ENCODE measurements around the gene CA11. TPM values are rescaled to one million over a fixed set of nuclear protein-coding genes. Genes with fewer than 3 reads are reported as not detected.

The CA11 gene
- total and polyA plus RNA-seq, 9 of the 15 experiments (the other 6 are each of a cell fraction or from before 2014, with no cell fraction given), result 2.9 to 19.9 (median 8.3) TPM

DNA sequence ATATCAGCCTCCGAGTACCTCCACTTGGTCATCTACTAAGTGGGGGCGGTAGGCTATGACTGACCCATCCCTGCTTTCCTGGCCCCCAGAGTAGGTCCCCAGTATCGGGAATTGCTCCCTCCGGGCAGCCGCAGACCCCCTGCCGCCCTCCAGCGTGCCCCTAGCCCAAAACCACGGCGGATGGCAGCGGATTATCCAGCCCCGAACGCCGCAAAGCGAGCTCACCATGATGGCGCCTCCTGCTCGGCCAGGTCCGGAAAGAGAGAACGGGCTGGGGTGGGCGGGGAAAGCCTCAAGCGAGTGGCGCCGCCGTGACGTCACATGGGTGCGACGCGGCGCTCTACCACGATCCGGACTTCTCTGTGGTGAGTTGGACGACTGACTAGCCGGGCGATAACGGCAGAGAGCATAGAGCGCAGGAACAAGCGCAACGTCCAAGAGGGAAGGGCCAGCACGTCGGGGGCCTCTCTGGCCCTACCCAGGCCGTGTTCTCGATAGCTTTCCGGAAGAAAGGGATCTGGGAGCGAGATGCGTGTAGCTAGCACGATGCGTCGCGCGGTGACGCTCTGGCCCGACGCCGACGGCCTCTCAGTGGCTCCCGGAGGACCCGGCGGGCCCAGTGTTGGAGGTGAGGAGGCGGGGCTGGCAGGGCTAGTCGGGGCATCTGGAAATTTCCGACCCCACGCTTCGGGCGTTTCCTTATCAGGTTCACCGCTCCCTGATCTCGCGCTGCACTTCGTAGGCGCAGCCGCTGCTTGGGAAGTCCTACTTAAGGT, 26.9 kb downstream of the CA11 start, which contains the start of the genes RPL18 and SPHK2 (continued):
- TF ChIP-seq, protein P1, sequence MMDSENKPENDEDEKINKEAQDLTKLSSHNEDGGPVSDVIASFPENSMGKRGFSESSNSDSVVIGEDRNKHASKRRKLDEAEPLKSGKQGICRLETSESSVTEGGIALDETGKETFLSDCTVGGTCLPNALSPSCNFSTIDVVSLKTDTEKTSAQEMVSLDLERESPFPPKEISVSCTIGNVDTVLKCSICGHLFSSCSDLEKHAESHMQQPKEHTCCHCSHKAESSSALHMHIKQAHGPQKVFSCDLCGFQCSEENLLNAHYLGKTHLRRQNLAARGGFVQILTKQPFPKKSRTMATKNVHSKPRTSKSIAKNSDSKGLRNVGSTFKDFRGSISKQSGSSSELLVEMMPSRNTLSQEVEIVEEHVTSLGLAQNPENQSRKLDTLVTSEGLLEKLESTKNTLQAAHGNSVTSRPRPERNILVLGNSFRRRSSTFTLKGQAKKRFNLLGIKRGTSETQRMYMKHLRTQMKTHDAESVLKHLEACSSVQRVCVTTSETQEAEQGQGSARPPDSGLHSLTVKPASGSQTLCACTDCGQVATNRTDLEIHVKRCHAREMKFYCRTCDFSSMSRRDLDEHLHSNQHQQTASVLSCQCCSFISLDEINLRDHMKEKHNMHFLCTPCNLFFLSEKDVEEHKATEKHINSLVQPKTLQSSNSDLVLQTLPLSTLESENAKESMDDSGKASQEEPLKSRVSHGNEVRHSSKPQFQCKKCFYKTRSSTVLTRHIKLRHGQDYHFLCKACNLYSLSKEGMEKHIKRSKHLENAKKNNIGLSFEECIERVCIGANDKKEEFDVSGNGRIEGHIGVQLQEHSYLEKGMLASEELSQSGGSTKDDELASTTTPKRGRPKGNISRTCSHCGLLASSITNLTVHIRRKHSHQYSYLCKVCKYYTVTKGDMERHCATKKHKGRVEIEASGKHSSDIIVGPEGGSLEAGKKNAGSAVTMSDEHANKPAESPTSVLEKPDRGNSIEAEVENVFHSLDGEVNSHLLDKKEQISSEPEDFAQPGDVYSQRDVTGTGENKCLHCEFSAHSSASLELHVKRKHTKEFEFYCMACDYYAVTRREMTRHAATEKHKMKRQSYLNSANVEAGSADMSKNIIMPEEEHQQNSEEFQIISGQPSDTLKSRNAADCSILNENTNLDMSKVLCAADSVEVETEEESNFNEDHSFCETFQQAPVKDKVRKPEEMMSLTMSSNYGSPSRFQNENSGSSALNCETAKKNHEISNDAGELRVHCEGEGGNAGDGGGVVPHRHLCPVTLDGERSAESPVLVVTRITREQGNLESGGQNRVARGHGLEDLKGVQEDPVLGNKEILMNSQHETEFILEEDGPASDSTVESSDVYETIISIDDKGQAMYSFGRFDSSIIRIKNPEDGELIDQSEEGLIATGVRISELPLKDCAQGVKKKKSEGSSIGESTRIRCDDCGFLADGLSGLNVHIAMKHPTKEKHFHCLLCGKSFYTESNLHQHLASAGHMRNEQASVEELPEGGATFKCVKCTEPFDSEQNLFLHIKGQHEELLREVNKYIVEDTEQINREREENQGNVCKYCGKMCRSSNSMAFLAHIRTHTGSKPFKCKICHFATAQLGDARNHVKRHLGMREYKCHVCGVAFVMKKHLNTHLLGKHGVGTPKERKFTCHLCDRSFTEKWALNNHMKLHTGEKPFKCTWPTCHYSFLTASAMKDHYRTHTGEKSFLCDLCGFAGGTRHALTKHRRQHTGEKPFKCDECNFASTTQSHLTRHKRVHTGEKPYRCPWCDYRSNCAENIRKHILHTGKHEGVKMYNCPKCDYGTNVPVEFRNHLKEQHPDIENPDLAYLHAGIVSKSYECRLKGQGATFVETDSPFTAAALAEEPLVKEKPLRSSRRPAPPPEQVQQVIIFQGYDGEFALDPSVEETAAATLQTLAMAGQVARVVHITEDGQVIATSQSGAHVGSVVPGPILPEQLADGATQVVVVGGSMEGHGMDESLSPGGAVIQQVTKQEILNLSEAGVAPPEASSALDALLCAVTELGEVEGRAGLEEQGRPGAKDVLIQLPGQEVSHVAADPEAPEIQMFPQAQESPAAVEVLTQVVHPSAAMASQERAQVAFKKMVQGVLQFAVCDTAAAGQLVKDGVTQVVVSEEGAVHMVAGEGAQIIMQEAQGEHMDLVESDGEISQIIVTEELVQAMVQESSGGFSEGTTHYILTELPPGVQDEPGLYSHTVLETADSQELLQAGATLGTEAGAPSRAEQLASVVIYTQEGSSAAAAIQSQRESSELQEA (IDR thresholded peaks at IDR 0.05; ENCODE audit: low read depth), result no peak
- TF ChIP-seq L3MBTL2 (IDR thresholded peaks at IDR 0.05) (peak; percentile 79), BCL6 (CRISPR knock-in tag; IDR thresholded peaks at IDR 0.05) (no peak), SP1 (CRISPR knock-in tag; IDR thresholded peaks at IDR 0.05) (peak; percentile 99), PHF20 (IDR thresholded peaks at IDR 0.05; ENCODE audit: partially characterized antibody) (peak; percentile 86), CHD2 (IDR thresholded peaks at IDR 0.05; ENCODE audit: low read depth, low read length) (peak; percentile 35; the same call in 1 of the 2 replicates), ETV6 (IDR thresholded peaks at IDR 0.05; ENCODE audit: borderline replicate concordance in 1 of 2, low read depth in 2 of 2, low read length in 1 of 2) (peak in 1 of 2 experiments; percentile 41; a peak in 1 of 4 replicates), ETV6 (CRISPR knock-in tag; IDR thresholded peaks at IDR 0.05; ENCODE audit: borderline replicate concordance) (no peak), POLR2G (IDR thresholded peaks at IDR 0.05; ENCODE audit: low read depth, low read length) (peak; percentile 100)
- TF ChIP-seq, protein P2, sequence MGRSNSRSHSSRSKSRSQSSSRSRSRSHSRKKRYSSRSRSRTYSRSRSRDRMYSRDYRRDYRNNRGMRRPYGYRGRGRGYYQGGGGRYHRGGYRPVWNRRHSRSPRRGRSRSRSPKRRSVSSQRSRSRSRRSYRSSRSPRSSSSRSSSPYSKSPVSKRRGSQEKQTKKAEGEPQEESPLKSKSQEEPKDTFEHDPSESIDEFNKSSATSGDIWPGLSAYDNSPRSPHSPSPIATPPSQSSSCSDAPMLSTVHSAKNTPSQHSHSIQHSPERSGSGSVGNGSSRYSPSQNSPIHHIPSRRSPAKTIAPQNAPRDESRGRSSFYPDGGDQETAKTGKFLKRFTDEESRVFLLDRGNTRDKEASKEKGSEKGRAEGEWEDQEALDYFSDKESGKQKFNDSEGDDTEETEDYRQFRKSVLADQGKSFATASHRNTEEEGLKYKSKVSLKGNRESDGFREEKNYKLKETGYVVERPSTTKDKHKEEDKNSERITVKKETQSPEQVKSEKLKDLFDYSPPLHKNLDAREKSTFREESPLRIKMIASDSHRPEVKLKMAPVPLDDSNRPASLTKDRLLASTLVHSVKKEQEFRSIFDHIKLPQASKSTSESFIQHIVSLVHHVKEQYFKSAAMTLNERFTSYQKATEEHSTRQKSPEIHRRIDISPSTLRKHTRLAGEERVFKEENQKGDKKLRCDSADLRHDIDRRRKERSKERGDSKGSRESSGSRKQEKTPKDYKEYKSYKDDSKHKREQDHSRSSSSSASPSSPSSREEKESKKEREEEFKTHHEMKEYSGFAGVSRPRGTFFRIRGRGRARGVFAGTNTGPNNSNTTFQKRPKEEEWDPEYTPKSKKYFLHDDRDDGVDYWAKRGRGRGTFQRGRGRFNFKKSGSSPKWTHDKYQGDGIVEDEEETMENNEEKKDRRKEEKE (IDR thresholded peaks at IDR 0.05; ENCODE audit: borderline replicate concordance in 1 of 2, control insufficient read depth in 1 of 2, low read depth in 2 of 2, low read length in 1 of 2), result peak in 1 of 2 experiments; percentile 96; a peak in 2 of 4 replicates
- TF ChIP-seq, protein P3, sequence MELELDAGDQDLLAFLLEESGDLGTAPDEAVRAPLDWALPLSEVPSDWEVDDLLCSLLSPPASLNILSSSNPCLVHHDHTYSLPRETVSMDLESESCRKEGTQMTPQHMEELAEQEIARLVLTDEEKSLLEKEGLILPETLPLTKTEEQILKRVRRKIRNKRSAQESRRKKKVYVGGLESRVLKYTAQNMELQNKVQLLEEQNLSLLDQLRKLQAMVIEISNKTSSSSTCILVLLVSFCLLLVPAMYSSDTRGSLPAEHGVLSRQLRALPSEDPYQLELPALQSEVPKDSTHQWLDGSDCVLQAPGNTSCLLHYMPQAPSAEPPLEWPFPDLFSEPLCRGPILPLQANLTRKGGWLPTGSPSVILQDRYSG (tag; conservative IDR thresholded peaks at IDR 0.05; ENCODE audit: low read depth), result 0 out of 2 replicates have a peak, but pooled peaks have one; percentile 57
- TF ChIP-seq, protein P4, sequence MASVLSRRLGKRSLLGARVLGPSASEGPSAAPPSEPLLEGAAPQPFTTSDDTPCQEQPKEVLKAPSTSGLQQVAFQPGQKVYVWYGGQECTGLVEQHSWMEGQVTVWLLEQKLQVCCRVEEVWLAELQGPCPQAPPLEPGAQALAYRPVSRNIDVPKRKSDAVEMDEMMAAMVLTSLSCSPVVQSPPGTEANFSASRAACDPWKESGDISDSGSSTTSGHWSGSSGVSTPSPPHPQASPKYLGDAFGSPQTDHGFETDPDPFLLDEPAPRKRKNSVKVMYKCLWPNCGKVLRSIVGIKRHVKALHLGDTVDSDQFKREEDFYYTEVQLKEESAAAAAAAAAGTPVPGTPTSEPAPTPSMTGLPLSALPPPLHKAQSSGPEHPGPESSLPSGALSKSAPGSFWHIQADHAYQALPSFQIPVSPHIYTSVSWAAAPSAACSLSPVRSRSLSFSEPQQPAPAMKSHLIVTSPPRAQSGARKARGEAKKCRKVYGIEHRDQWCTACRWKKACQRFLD (CRISPR knock-in tag; IDR thresholded peaks at IDR 0.05), result peak; percentile 84

Data from K562 (cell line).